Liver (tissue), 9 donors: ENCODE measurements around the gene SDF2. TPM values are rescaled to one million over a fixed set of nuclear protein-coding genes. Genes with fewer than 3 reads are reported as not detected.

Experiments
- DNase-seq: peaks from one replicate; pipeline ENCODE4 v3.0.0-alpha.2; 2017; ENCODE audit warnings: low spot score
- H3K27ac ChIP-seq, 2 donors: one replicate each; pipeline ENCODE4 v1.7.0; 2013; ENCODE audit warnings: inconsistent platforms in 2 of 2, low read length in 2 of 2, control low read depth in 1 of 2, low read depth in 1 of 2, mild to moderate bottlenecking in 1 of 2
- H3K27me3 ChIP-seq, 4 donors: one replicate each; pipeline versions ENCODE4 v1.6.1 to v1.7.0; 2013; ENCODE audit warnings: low read length in 3 of 4, inconsistent platforms in 1 of 4, mild to moderate bottlenecking in 1 of 4, moderate library complexity in 1 of 4; ENCODE audit not compliant: control insufficient read depth in 4 of 4, insufficient read depth in 4 of 4
- H3K36me3 ChIP-seq, 4 donors: one replicate each; pipeline versions ENCODE4 v1.6.1 to v1.7.0; 2013; ENCODE audit warnings: low read length in 3 of 4, mild to moderate bottlenecking in 3 of 4, low read depth in 1 of 4, moderate library complexity in 1 of 4; ENCODE audit not compliant: control insufficient read depth in 4 of 4, insufficient read depth in 3 of 4
- H3K4me1 ChIP-seq, 4 donors: one replicate each; pipeline versions ENCODE4 v1.6.1 to v1.7.0; 2013; ENCODE audit warnings: low read length in 3 of 4, mild to moderate bottlenecking in 3 of 4, moderate library complexity in 1 of 4; ENCODE audit not compliant: control insufficient read depth in 4 of 4, insufficient read depth in 4 of 4
- H3K4me3 ChIP-seq, 3 donors: one replicate each; pipeline versions ENCODE4 v1.6.1 to v1.7.0; 2013; ENCODE audit warnings: low read length in 3 of 3, control low read depth in 1 of 3, low read depth in 1 of 3, mild to moderate bottlenecking in 1 of 3
- H3K9ac ChIP-seq, 2 donors: one replicate each; pipeline ENCODE4 v1.7.0; 2013; ENCODE audit warnings: low read length in 2 of 2, mild to moderate bottlenecking in 2 of 2, moderate library complexity in 2 of 2, control low read depth in 1 of 2, low read depth in 1 of 2
- H3K9me3 ChIP-seq, 4 donors: one replicate each; pipeline versions ENCODE4 v1.6.1 to v1.7.0; 2013; ENCODE audit warnings: low read length in 3 of 4; ENCODE audit not compliant: control insufficient read depth in 4 of 4
- FOXA1 ChIP-seq: IDR thresholded peaks from 2 replicates; pipeline ENCODE4 v1.6.1; 2016; ENCODE audit warnings: antibody characterized with exemption
- FOXA2 ChIP-seq: IDR thresholded peaks from 2 replicates; pipeline ENCODE4 v1.6.1; 2016; ENCODE audit warnings: antibody characterized with exemption
- GABPA ChIP-seq, 2 donors: IDR thresholded peaks in 1 of 2; conservative IDR thresholded peaks in 1 of 2; 2 replicates each; pipeline ENCODE4 v1.6.1; 2016; ENCODE audit warnings: antibody characterized with exemption in 2 of 2, mild to moderate bottlenecking in 1 of 2, moderate library complexity in 1 of 2
- HNF4A ChIP-seq, 2 donors: conservative IDR thresholded peaks; 2 replicates each; pipeline ENCODE4 v1.6.1; 2016; ENCODE audit warnings: antibody characterized with exemption in 2 of 2, mild to moderate bottlenecking in 2 of 2
- HNF4G ChIP-seq: IDR thresholded peaks from 2 replicates; pipeline ENCODE4 v1.6.1; 2016; ENCODE audit warnings: antibody characterized with exemption
- NR2F2 ChIP-seq: IDR thresholded peaks from 2 replicates; pipeline ENCODE4 v1.6.1; 2016; ENCODE audit warnings: antibody characterized with exemption
- RAD21 ChIP-seq, 2 donors: IDR thresholded peaks; 2 replicates each; pipeline ENCODE4 v1.6.1; 2016; ENCODE audit warnings: antibody characterized with exemption in 2 of 2, mild to moderate bottlenecking in 2 of 2
- RXRA ChIP-seq, 2 donors: IDR thresholded peaks; 2 replicates each; pipeline ENCODE4 v1.6.1; 2017 to 2018; ENCODE audit warnings: antibody characterized with exemption in 2 of 2, mild to moderate bottlenecking in 1 of 2
- SP1 ChIP-seq: IDR thresholded peaks from 2 replicates; pipeline ENCODE4 v1.6.1; 2018; ENCODE audit warnings: antibody characterized with exemption, mild to moderate bottlenecking
- TAF1 ChIP-seq: conservative IDR thresholded peaks from 2 replicates; pipeline ENCODE4 v1.6.1; 2016; ENCODE audit warnings: antibody characterized with exemption, mild to moderate bottlenecking
- WGBS: extraction: QIAGEN DNeasy Blood & Tissue Kit; methylation state at CpG from one replicate; pipeline ENCODE4 v1.1.7; 2013; 5-methylcytosine and 5-hydroxymethylcytosine counted together
- polyA plus RNA-seq, 2 donors: library from polyadenylated mRNA; stranded (reverse) in 1 of 2; unstranded in 1 of 2; fragments of 200-250 nt in 1 of 2; fragments of >200 nt in 1 of 2; fragmentation: Nextera tagmentation in 1 of 2; extraction: Ambion mirVana in 1 of 2; gene quantifications; one replicate each; pipeline versions ENCODE4 v1.2.1 to v1.2.3, GENCODE V29; 2013 to 2015
- total RNA-seq, 2 donors: library from RNA; depleted of rRNA; stranded (reverse); fragments of >200 nt; gene quantifications; one replicate each; pipeline ENCODE4 v1.2.3, GENCODE V29; 2014
- TF ChIP-seq, protein P1 (sequence below): IDR thresholded peaks from 2 replicates; pipeline ENCODE4 v1.6.1; 2016; ENCODE audit warnings: antibody characterized with exemption
- TF ChIP-seq, protein P2 (sequence below): IDR thresholded peaks from 2 replicates; pipeline ENCODE4 v1.6.1; 2016; ENCODE audit warnings: antibody characterized with exemption
- TF ChIP-seq, protein P3 (sequence below): fragments of 150-350 bp; IDR thresholded peaks from 2 replicates; pipeline ENCODE4 v1.5.1; 2017; ENCODE audit warnings: improper control_type of control experiment, low read depth, low read length; ENCODE audit not compliant: missing input control
- donor health status: healthy.
- donor health status: healthy.
- donor health status: healthy.
- donor health status: healthy.
- donor health status: healthy.

The SDF2 gene
- total and polyA plus RNA-seq, 4 donors = 24.1 to 38.9 (median 28.0) TPM

GRCh38 chr17:28613931-28614381, 47.8 kb downstream of the SDF2 start, which contains the start of gene RSKR:
RSKR (minus strand) TSS chr17:28614185; CDS start chr17:28614161, 24 bp downstream.
- 83% methylated on average over 5 of the region's 5 CpGs for WGBS
- TF ChIP-seq, protein P1, sequence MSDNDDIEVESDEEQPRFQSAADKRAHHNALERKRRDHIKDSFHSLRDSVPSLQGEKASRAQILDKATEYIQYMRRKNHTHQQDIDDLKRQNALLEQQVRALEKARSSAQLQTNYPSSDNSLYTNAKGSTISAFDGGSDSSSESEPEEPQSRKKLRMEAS = no peak
- TF ChIP-seq RAD21 (IDR thresholded peaks at IDR 0.05) = no peak
- TF ChIP-seq FOXA1 = no peak
- TF ChIP-seq NR2F2 = no peak
- TF ChIP-seq RXRA (IDR thresholded peaks at IDR 0.05) = no peak
- TF ChIP-seq HNF4A (conservative IDR thresholded peaks at IDR 0.05) = no peak
- TF ChIP-seq, protein P2, sequence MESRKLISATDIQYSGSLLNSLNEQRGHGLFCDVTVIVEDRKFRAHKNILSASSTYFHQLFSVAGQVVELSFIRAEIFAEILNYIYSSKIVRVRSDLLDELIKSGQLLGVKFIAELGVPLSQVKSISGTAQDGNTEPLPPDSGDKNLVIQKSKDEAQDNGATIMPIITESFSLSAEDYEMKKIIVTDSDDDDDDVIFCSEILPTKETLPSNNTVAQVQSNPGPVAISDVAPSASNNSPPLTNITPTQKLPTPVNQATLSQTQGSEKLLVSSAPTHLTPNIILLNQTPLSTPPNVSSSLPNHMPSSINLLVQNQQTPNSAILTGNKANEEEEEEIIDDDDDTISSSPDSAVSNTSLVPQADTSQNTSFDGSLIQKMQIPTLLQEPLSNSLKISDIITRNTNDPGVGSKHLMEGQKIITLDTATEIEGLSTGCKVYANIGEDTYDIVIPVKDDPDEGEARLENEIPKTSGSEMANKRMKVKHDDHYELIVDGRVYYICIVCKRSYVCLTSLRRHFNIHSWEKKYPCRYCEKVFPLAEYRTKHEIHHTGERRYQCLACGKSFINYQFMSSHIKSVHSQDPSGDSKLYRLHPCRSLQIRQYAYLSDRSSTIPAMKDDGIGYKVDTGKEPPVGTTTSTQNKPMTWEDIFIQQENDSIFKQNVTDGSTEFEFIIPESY = no peak
- TF ChIP-seq SP1 = no peak
- no peak for TF ChIP-seq HNF4G
- TF ChIP-seq, protein P3, sequence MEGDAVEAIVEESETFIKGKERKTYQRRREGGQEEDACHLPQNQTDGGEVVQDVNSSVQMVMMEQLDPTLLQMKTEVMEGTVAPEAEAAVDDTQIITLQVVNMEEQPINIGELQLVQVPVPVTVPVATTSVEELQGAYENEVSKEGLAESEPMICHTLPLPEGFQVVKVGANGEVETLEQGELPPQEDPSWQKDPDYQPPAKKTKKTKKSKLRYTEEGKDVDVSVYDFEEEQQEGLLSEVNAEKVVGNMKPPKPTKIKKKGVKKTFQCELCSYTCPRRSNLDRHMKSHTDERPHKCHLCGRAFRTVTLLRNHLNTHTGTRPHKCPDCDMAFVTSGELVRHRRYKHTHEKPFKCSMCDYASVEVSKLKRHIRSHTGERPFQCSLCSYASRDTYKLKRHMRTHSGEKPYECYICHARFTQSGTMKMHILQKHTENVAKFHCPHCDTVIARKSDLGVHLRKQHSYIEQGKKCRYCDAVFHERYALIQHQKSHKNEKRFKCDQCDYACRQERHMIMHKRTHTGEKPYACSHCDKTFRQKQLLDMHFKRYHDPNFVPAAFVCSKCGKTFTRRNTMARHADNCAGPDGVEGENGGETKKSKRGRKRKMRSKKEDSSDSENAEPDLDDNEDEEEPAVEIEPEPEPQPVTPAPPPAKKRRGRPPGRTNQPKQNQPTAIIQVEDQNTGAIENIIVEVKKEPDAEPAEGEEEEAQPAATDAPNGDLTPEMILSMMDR = no peak
- TF ChIP-seq GABPA (IDR thresholded peaks at IDR 0.05 in 1 of 2, conservative IDR thresholded peaks at IDR 0.05 in 1 of 2) = no peak
- no peak for TF ChIP-seq FOXA2
- no peak for DNase-seq

DNA sequence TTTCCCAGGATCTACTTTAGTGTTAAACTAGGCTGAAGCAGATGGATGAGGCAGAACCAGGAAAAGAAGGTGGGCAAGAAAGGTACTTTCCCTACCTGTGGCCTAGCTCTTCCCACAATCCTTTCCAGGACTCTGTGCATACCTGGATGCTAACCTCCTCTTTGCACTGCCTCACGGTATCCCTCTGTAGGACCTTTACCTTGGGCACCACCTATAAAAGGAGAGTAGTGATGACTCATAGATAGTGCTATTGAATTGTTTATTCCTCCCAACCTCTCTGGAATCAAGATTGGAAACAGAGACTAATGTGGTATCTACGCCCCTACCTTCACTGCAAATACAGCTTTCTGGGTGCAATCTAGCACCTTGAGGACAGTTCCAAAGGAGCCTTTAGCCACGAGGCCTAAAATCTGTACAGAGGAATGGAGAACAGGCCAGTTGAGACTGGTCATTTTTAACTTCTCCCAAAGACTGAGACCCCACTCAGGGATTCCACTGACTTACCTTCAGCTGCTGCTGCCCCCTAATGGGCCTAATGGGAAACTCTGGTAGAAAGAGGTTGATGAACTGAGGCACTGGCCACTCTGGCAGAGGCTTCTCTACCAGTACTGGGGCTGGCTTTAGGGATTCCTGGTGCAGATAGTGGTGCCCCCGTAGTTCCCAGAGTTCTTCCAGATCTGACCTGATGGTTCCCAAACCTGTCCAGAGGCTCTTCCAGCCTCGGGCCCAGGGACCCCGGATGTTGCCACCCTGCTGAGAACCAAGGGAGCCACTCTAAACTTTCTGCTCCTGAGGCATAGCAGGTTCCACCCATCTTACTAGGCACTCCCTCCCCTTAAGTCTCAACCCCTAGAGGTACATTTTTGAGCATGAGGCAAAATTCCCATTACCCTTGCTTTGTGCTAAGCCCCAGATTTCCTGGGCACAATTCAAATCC, 48.5 kb downstream of the SDF2 start:
- H3K4me1 ChIP-seq = no peaks in the 10 kb centered on the region
- no peak overlapping the region for H3K4me3 ChIP-seq
- TF ChIP-seq, protein P2 = no peak
- peak; percentile 76 to 79 for TF ChIP-seq RAD21 (IDR thresholded peaks at IDR 0.05)
- TF ChIP-seq, protein P3 = peak; percentile 47
- TF ChIP-seq HNF4A (conservative IDR thresholded peaks at IDR 0.05) = no peak
- peak in 1 of 2 donors; percentile 10 for TF ChIP-seq RXRA (IDR thresholded peaks at IDR 0.05)
- TF ChIP-seq TAF1 = no peak
- DNase-seq = no peak
- H3K9ac ChIP-seq = no peak overlapping the region
- no peaks in the 10 kb centered on the region for H3K27me3 ChIP-seq
- H3K9me3 ChIP-seq = no peaks in the 10 kb centered on the region
- H3K27ac ChIP-seq = no peak overlapping the region
- 82% methylated on average over 6 of the region's 6 CpGs for WGBS
- peaks cover 14 to 60% (median 37%) of the 10 kb centered on the region in 4 donors for H3K36me3 ChIP-seq

More at GRCh38 chr17:28613931-28614381, 47.8 kb downstream of the SDF2 start, which contains the start of gene RSKR:
- Histone ChIP-seq H3K27ac (no peak within 1 kb of the TSS), H3K4me3 (no peak within 1 kb of the TSS), H3K9me3 (no peaks in the 10 kb centered on the region), H3K36me3 (peaks cover 15 to 67% (median 43%) of the 10 kb centered on the region in 4 donors), H3K9ac (no peak within 1 kb of the TSS), H3K4me1 (no peaks in the 10 kb centered on the region), H3K27me3 (no peaks in the 10 kb centered on the region)
